GM12878 (cell line): ENCODE results near the gene SCN3B. TPM values are rescaled to one million over a fixed set of nuclear protein-coding genes. Genes with fewer than 3 reads are reported as not detected.
A peak's percentile ranks its signal among the peaks of the same experiment; 100 is the strongest.

Experiments
- ATF3 ChIP-seq: IDR thresholded peaks from 2 replicates; pipeline ENCODE4 v1.6.1; 2011; ENCODE audit warnings: low read depth, mild to moderate bottlenecking, low read length, moderate library complexity, borderline replicate concordance; ENCODE audit errors: extremely low read depth
- BACH1 ChIP-seq: fragments of 450-650 bp; IDR thresholded peaks from 2 replicates; pipeline ENCODE4 v1.6.1; 2017; ENCODE audit warnings: mild to moderate bottlenecking, borderline replicate concordance
- CREM ChIP-seq: IDR thresholded peaks from 2 replicates; pipeline ENCODE4 v1.6.1; 2014; ENCODE audit warnings: antibody characterized with exemption, low read depth
- GATAD2B ChIP-seq: fragments of 450-650 bp; conservative IDR thresholded peaks from 2 replicates; pipeline ENCODE4 v1.6.1; 2017; ENCODE audit warnings: low read depth, mild to moderate bottlenecking, moderate library complexity
- HDAC6 ChIP-seq: fragments of 200-600 bp; sonication (generic); IDR thresholded peaks from one replicate; pipeline ENCODE4 v1.8.0; 2017; ENCODE audit warnings: antibody characterized with exemption; ENCODE audit not compliant: unreplicated experiment
- IRF5 ChIP-seq: fragments of 450-650 bp; IDR thresholded peaks from 2 replicates; pipeline ENCODE4 v1.6.1; 2017; ENCODE audit warnings: borderline replicate concordance
- POLR2AphosphoS5 ChIP-seq: IDR thresholded peaks from 2 replicates; pipeline ENCODE4 v1.6.1; 2011; ENCODE audit warnings: mild to moderate bottlenecking, low read length, inconsistent platforms
- RELA ChIP-seq: fragments of 450-650 bp; IDR thresholded peaks from 2 replicates; pipeline ENCODE4 v1.8.0; 2014; ENCODE audit warnings: borderline replicate concordance; ENCODE audit not compliant: partially characterized antibody
- RUNX3 ChIP-seq: IDR thresholded peaks from 2 replicates; pipeline ENCODE4 v1.6.1; 2012; ENCODE audit warnings: low read length, inconsistent platforms
- SMAD5 ChIP-seq: IDR thresholded peaks from 2 replicates; pipeline ENCODE4 v1.6.1; 2016; ENCODE audit warnings: antibody characterized with exemption, low read depth
- SPI1 ChIP-seq: IDR thresholded peaks from 2 replicates; pipeline ENCODE4 v1.6.1; 2011; ENCODE audit warnings: low read depth, mild to moderate bottlenecking, low read length, moderate library complexity, borderline replicate concordance; ENCODE audit not compliant: insufficient read depth
- STAT3 ChIP-seq: IDR thresholded peaks from 2 replicates; pipeline ENCODE4 v1.6.1; 2011; ENCODE audit warnings: low read depth, low read length, improper control_type of control experiment
- SUZ12 ChIP-seq: fragments of 200-600 bp; sonication (generic); IDR thresholded peaks from one replicate; pipeline ENCODE4 v1.6.1; 2018; ENCODE audit warnings: antibody characterized with exemption, mild to moderate bottlenecking; ENCODE audit not compliant: unreplicated experiment
- USF2 ChIP-seq: IDR thresholded peaks from 2 replicates; pipeline ENCODE4 v1.6.1; 2011; ENCODE audit warnings: low read depth, low read length, improper control_type of control experiment, borderline replicate concordance
- ZNF592 ChIP-seq: fragments of 450-650 bp; IDR thresholded peaks from 2 replicates; pipeline ENCODE4 v1.6.1; 2017; ENCODE audit warnings: mild to moderate bottlenecking, moderate library complexity
- ZZZ3 ChIP-seq: IDR thresholded peaks from 2 replicates; pipeline ENCODE4 v1.6.1; 2011; ENCODE audit warnings: low read depth; ENCODE audit not compliant: control insufficient read depth, insufficient read length
- polyA plus RNA-seq, 11 experiments: library from polyadenylated mRNA; depleted of rRNA in 4 of 11; unstranded in 6 of 11; stranded (reverse) in 5 of 11; fragments of >200 nt; fragmentation: Nextera tagmentation in 4 of 11; fragmentation: Illumina TruSeq in 1 of 11; extraction: Ambion mirVana in 4 of 11; extraction: Trizol in 1 of 11; gene quantifications; 1 replicate in 1 of 11; 2 replicates in 10 of 11; pipeline versions ENCODE4 v1.2.1 to v1.2.3, GENCODE V29; 2011 to 2016; ENCODE audit warnings: inconsistent platforms in 2 of 11, missing spikeins in 2 of 11, low read depth in 1 of 11
- total RNA-seq, 4 experiments: library from RNA; depleted of rRNA in 3 of 4; stranded (reverse); fragments of >200 nt in 3 of 4; fragmentation: Illumina TruSeq in 1 of 4; extraction: Trizol in 1 of 4; gene quantifications; 2 replicates each; pipeline versions ENCODE4 v1.2.1 to v1.2.3, GENCODE V29; 2013 to 2021
- TF ChIP-seq, protein P1 (sequence below): fragments of 450-650 bp; IDR thresholded peaks from 2 replicates; pipeline ENCODE4 v1.6.1; 2017; ENCODE audit warnings: mild to moderate bottlenecking, moderate library complexity

Gene SCN3B
- total and polyA plus RNA-seq, 10 of the 15 experiments (the other 5 are each of a cell fraction or from before 2014, with no cell fraction given) = 0.01 to 0.12 (median 0.09) TPM; not detected in 7

- TF ChIP-seq ZNF592 = no peak
- TF ChIP-seq ATF3 = no peak
- TF ChIP-seq SUZ12 = no peak
- no peak for TF ChIP-seq GATAD2B
- TF ChIP-seq SPI1 = peak; percentile 61; the same call in 1 of the 2 replicates
- peak; percentile 29; the same call in 1 of the 2 replicates for TF ChIP-seq RUNX3
- TF ChIP-seq SMAD5 = no peak
- no peak for TF ChIP-seq BACH1
- TF ChIP-seq ZZZ3 = no peak
- TF ChIP-seq CREM = no peak
- no peak for TF ChIP-seq STAT3
- TF ChIP-seq IRF5 = no peak
- TF ChIP-seq HDAC6 = no peak
- TF ChIP-seq RELA = no peak
- TF ChIP-seq, protein P1, sequence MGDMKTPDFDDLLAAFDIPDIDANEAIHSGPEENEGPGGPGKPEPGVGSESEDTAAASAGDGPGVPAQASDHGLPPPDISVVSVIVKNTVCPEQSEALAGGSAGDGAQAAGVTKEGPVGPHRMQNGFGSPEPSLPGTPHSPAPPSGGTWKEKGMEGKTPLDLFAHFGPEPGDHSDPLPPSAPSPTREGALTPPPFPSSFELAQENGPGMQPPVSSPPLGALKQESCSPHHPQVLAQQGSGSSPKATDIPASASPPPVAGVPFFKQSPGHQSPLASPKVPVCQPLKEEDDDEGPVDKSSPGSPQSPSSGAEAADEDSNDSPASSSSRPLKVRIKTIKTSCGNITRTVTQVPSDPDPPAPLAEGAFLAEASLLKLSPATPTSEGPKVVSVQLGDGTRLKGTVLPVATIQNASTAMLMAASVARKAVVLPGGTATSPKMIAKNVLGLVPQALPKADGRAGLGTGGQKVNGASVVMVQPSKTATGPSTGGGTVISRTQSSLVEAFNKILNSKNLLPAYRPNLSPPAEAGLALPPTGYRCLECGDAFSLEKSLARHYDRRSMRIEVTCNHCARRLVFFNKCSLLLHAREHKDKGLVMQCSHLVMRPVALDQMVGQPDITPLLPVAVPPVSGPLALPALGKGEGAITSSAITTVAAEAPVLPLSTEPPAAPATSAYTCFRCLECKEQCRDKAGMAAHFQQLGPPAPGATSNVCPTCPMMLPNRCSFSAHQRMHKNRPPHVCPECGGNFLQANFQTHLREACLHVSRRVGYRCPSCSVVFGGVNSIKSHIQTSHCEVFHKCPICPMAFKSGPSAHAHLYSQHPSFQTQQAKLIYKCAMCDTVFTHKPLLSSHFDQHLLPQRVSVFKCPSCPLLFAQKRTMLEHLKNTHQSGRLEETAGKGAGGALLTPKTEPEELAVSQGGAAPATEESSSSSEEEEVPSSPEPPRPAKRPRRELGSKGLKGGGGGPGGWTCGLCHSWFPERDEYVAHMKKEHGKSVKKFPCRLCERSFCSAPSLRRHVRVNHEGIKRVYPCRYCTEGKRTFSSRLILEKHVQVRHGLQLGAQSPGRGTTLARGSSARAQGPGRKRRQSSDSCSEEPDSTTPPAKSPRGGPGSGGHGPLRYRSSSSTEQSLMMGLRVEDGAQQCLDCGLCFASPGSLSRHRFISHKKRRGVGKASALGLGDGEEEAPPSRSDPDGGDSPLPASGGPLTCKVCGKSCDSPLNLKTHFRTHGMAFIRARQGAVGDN = no peak
- no peak for TF ChIP-seq USF2
- TF ChIP-seq POLR2AphosphoS5 = no peak
These were observed 73.7 kb downstream of the SCN3B start (continued) for GRCh38 chr11:123580557-123581275.
